Placental pericyte (primary cell): ENCODE measurements around the gene RFX1. TPM values are rescaled to one million over a fixed set of nuclear protein-coding genes. Genes with fewer than 3 reads are reported as not detected.

Source experiments
- total RNA-seq: library from RNA; depleted of rRNA; stranded (reverse); fragments of >200 nt; gene quantifications from 2 replicates; pipeline ENCODE4 v1.2.3, GENCODE V29; 2012

Gene RFX1
- 5.9 and 6.1 TPM in 2 replicates for total RNA-seq

GRCh38 chr19:14006085-14006765 is at the start of gene RFX1:
TSS of gene RFX1 (minus strand) at chr19:14006320. CDS start at chr19:13993843, 12,477 bp downstream.

DNA sequence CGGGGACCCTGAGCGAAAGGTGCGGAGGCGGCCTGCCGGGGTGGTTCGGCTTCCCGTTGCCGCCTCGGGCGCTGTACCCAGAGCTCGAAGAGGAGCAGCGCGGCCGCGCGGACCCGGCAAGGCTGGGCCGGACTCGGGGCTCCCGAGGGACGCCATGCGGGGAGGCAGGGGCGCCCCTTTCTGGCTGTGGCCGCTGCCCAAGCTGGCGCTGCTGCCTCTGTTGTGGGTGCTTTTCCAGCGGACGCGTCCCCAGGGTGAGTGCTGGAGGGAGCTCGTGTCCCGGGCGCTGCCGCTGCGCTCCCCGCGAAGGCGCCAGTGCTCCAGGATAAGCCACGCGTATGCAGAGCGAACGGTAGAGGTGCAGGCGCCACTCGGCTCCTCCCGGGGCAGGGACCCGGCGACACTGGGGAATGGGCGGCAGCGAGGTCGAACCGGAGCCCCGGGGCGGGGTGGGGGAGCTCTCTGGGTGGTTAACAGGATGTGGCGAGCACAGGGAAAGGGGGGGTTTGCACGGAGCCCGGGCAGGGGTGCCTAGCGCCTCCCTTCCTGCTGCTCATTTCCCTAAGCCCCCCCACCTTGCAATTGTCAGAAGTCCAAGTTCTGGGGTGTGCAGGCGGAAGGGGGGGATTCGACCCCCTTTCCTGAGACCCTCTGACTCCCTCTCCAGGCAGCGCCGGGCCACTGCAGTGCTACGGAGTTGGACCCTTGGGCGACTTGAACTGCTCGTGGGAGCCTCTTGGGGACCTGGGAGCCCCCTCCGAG is 25.8 kb upstream of the RFX1 start, which contains the start of gene IL27RA:
TSS of gene IL27RA (plus strand) at position 44 of the 762 bp plus-strand sequence. CDS start at position 155, 111 bp downstream.

GRCh38 chr19:14027856-14028450 is 21.8 kb upstream of the RFX1 start, which contains the start of gene RLN3:
TSS of gene RLN3 (plus strand) at chr19:14028148. CDS start at chr19:14028205, 57 bp downstream.

DNA sequence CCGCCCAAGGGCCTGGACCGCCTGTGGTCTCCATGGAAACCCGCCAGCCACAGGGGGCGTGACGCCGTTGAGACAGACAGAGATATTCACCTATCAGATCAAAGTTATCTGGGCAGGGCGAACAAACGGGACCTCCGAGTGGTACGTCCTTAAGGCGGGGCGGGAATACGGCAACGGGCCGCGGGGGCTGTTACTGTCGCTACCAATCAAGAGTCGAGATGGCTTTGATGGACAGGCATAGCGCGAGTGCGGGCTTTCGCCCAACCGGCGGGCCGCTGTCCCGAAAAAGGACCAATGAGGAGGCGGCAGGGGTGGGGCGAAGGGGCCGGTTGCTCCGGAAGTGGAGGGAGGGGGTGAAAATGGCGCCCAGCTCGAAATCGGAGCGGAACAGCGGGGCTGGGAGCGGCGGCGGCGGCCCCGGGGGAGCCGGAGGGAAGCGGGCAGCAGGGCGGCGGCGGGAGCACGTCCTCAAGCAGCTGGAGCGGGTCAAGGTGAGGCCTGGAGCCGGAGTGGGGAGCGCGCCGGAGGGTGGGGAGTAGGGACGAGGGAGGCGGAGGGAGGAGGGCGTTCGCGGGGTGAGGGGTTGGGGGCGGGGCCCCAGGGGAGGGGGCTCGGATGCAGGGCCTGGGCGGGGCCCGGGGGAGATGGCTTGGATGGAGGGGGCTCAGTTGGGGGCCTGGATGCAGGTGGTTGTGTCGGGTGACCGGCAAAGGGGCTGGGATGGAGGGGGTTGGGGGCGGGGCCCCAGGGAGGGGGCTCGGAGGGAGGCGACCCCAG is 53.8 kb downstream of the RFX1 start, which contains the start of gene DCAF15:
TSS of gene DCAF15 (plus strand) at position 356 of the 777 bp plus-strand sequence. CDS start at position 360, 4 bp downstream.

GRCh38 chr19:13938301-13939064 is 67.6 kb downstream of the RFX1 start, which contains the start of gene PODNL1:
TSS of gene PODNL1 (minus strand) at chr19:13938417. CDS start at chr19:13938181, 236 bp downstream.

Other genes starting within 250 kb of the RFX1 start
- gene MRI1, start 241.8 kb downstream of the RFX1 start, total RNA-seq, result 18.4 and 62.7 TPM in 2 replicates
- 53.7 and 142 TPM in 2 replicates for gene C19orf53, start 231.9 kb downstream of the RFX1 start, total RNA-seq
- gene ZSWIM4, start 210.9 kb downstream of the RFX1 start, total RNA-seq, result 16.8 and 17.5 TPM in 2 replicates
- gene NANOS3, start 129.2 kb downstream of the RFX1 start, total RNA-seq, result 0.43 TPM in 1 of 2 replicates, not detected in the other
- gene BRME1, start 100.2 kb downstream of the RFX1 start, total RNA-seq, result 0.43 and 0.44 TPM in 2 replicates
- 18.6 and 21.4 TPM in 2 replicates for gene CC2D1A, start 100.1 kb downstream of the RFX1 start, total RNA-seq
- 1.6 and 4.4 TPM in 2 replicates for gene PODNL1, start 67.9 kb downstream of the RFX1 start, total RNA-seq
- 11.2 and 35.1 TPM in 2 replicates for gene DCAF15, start 53.8 kb downstream of the RFX1 start, total RNA-seq
- not detected in 2 replicates for gene RLN3, start 21.8 kb upstream of the RFX1 start, total RNA-seq
- gene IL27RA, start 25.4 kb upstream of the RFX1 start, total RNA-seq, result 0.88 and 2.4 TPM in 2 replicates
- gene PALM3, start 55.8 kb upstream of the RFX1 start, total RNA-seq, result 0.22 TPM in 1 of 2 replicates, not detected in the other
- under 0.01 and 0.43 TPM in 2 replicates for gene MISP3, start 66.5 kb upstream of the RFX1 start, total RNA-seq
- gene C19orf67, start 79.5 kb upstream of the RFX1 start, total RNA-seq, result not detected in 2 replicates
- gene SAMD1, start 84.4 kb upstream of the RFX1 start, total RNA-seq, result 24.1 and 31.6 TPM in 2 replicates
- 47.5 and 73.6 TPM in 2 replicates for gene PRKACA, start 111.4 kb upstream of the RFX1 start, total RNA-seq
- gene ASF1B, start 130.3 kb upstream of the RFX1 start, total RNA-seq, result 0.44 and 30.5 TPM in 2 replicates
- 2.6 and 2.8 TPM in 2 replicates for gene ADGRL1, start 199.8 kb upstream of the RFX1 start, total RNA-seq